Ovary (tissue), 3 donors: ENCODE data around the gene CEP85L.

Source experiments
- CTCF ChIP-seq, 3 donors: fragments of 450-650 bp in 2 of 3; fragments of 200-600 bp in 1 of 3; IDR thresholded peaks; one replicate each; pipeline versions ENCODE4 v1.5.1 to v1.8.0; 2016 to 2022; ENCODE audit warnings: antibody characterized with exemption in 3 of 3, mild to moderate bottlenecking in 1 of 3
- EP300 ChIP-seq: sonication (generic); formaldehyde crosslinking; IDR thresholded peaks from one replicate; pipeline ENCODE4 v1.6.1; 2017; ENCODE audit warnings: antibody characterized with exemption
- donor health status: DM: no; HTN: no; CAD: no.

- TF ChIP-seq EP300 (no peak), CTCF (IDR thresholded peaks at IDR 0.05) (no peak)
Observed at GRCh38 chr6:118620202-118620601, 31.2 kb downstream of the CEP85L start.
